Activated CD4-positive, CD25-positive, alpha-beta regulatory T cell treated with anti-CD3 and anti-CD28 coated beads, Interleukin-2, amount 50 U/mL, for 24 hours (primary cell): Measurements from ENCODE around the gene SGCE.
"Not testable (repeated sequence)": the region's sequence is repeated elsewhere in the genome, so short reads cannot be mapped to it uniquely, and the experiment has no call there.

Experiments used
- ATAC-seq, 2 donors: fragments of 150-1000 bp; cut with Tn5 transposase; one replicate each; pipeline ENCODE4 v1.10.0; 2021; ENCODE audit warnings: mild to moderate bottlenecking in 1 of 2, moderate library complexity in 1 of 2

Gene SGCE

DNA sequence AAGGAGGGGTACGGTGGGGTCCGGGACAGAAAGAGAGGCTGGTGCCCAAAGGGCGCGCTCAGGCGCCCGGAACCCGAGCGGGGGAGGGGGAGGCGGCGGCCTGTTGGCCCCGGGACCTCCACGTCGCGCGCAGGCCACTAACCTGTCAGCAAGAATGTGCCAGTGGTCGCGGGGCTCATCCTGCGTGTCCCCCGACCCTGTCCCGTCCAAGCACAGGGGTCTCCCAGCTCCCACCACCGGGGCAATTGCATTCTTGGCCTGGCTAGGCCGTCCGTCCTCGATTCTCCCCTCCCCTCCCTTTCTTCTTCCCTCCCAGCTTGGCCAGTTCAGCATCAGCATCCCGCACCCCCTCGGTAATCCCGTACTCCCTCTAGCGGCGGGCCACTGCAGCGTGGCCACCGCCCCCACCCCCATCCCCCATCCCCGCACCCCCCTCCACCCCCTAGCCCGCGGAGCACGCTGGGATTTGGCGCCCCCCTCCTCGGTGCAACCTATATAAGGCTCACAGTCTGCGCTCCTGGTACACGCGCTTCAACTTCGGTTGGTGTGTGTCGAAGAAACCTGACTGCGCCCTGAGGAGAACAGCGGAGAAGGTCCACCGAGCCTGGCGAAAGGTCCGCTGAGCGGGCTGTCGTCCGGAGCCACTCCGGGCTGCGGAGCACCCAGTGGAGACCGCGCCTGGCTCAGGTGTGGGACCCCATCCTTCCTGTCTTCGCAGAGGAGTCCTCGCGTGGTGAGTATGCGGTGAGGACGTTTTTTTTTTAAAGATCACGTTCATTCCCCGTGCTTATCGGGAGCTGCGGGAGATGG is at the start of gene SGCE:
Gene SGCE, minus strand, starts transcription at position 286 of the 810 bp plus-strand sequence. Its CDS starts 35 bp downstream, at position 251.
- no peak for ATAC-seq

GRCh38 chr7:94705155-94706021 is 49.5 kb upstream of the SGCE start:
- not testable (repeated sequence) for ATAC-seq

- no peak for ATAC-seq
Observed at GRCh38 chr7:94701555-94701973, 45.6 kb upstream of the SGCE start.

DNA sequence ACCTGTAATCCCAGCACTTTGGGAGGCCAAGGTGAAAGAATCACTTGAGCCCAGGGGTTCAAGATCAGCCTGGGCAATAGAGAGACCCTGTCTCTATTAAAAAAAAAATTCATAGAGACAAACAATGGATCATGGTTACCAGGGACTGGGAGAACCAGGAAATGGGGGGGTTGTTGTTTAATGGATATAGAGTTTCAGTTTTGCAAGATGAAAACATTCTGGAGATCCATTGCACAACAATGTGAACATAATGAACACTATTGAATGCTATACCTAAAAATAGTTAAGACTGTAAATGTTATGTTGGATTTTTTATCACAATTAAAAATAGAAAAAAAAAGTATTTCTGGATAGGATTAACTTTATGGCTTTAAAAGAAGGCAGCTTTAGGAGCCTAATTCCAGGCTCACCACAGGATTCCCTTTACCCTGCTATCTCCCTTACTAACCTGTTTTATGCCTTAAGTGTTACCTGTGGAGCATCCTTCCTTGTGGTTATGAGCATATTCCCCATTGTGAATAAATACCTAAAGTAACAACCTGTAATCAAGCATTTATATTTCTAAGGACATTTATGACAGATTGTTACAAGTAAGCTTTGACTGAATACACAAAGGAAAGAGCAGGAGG is 45.1 kb upstream of the SGCE start:
- ATAC-seq: no peak

- no peak for ATAC-seq
Observed at GRCh38 chr7:94698275-94698674, 42.3 kb upstream of the SGCE start.

DNA sequence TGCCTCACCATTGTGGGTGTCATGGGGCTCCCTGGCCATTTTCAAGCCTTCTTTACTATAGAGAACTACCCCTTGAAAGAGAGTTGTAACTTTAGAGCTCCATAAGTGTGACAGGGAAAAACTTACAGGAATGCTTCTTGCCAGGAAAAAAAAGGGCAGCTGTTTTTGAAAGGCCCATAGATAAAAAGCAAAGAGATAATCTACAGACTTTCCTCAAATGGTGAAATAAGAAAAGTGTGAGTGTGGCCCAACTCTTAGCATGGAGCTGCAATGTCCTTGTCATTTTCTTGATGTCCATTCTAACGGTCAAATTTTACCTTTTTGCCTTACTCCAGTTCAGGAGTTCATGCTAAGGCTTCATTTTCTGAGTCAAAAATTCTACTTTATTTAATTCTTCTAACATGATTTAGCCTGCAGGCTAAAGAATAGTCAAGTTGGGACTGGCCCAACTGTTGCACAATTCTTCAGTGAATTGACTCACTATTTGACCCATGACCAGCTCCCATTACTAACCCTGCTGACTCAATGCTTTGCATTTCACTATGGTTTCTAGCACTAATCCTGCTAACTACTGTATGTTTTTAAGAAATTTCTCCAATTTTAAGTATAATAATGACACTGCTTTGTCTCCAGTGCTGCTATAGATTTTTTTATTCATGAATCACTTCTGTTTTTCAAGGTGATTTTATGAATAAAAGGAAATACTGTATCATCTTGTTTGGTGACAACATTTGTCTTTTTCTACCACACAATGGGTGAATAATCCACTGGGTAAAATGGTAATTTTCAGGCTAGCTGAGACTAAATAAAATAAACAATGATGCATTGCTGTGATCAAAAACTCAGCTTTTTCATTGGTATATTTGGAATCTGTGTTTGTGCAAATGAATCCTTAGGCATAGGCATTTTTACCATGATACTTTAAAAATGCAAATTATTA is 41.4 kb upstream of the SGCE start:
- no peak for ATAC-seq

GRCh38 chr7:94687810-94688209 is 31.9 kb upstream of the SGCE start:
- ATAC-seq: no peak

DNA sequence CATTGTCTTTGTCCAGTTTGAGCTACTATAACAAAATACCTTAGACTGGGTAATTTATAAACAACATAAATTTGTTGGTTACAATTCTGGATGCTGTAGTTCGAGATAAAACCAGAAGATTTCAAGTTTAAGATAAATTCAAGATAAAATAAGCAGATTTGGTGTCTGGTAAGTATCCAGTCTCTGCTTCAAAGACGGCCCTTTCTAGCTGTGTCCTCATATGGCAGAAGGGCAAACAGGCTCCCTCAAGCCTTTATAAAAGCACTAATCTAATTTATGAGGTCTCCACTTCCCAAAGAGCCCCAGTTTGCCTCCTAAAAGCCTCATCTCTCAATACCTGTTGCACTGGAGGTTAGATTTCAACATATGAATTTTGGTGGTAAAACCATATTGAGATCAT is 31.1 kb upstream of the SGCE start:
- no peak for ATAC-seq

GRCh38 chr7:94683066-94683465 is 27.1 kb upstream of the SGCE start:
- ATAC-seq: no peak

GRCh38 chr7:94679358-94679757 is 23.4 kb upstream of the SGCE start:
- no peak for ATAC-seq

DNA sequence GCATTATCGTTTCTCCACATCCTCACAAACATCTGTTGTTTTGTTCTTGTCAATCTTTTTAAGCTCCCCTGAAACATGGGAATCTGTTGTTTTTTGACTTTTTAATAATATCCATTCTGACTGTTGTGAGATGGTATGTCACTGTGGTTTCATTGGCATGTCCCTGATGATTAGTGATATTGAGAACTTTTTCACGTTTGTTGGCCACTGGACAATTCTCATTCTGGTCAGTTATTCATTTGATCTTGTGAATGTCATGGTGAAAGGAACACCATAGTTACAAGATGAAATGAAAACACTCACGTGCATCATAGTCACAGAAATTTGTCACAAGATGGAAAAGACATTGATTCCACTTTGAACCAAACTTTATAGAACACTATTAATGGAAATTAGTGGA is 20.5 kb upstream of the SGCE start:
- no peak for ATAC-seq

- no peak for ATAC-seq
Observed at GRCh38 chr7:94675356-94675755, 19.4 kb upstream of the SGCE start.

GRCh38 chr7:94671444-94672235 is 15.7 kb upstream of the SGCE start:
- no peak for ATAC-seq

- no peak for ATAC-seq
Observed at GRCh38 chr7:94669773-94670495, 14.0 kb upstream of the SGCE start.

GRCh38 chr7:94666879-94667587 is 11.1 kb upstream of the SGCE start:
- no peak for ATAC-seq

GRCh38 chr7:94665426-94665825 is 9.5 kb upstream of the SGCE start:
- no peak for ATAC-seq

- ATAC-seq: no peak
Observed at GRCh38 chr7:94664023-94664422, 8.1 kb upstream of the SGCE start.

GRCh38 chr7:94662548-94662947 is 6.6 kb upstream of the SGCE start:
- no peak for ATAC-seq

DNA sequence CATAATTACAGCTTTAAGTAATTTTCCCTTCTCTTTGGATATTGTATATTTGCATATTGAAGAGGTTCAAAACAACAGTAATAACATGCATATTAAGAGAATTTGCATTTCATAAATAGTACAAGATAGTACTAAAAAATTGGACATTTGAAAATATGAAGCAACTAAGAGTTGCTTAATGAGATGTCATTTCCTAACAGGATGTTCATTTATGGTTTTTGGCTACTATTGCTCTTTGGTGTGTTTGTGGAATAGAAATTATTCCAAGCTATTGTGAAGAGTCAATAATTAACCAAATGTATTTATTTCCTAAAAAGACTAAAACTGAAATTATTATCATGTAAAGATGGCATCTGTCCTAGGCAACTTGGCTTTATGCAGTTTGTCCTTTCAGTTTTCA is 4.1 kb upstream of the SGCE start:
- ATAC-seq: no peak

DNA sequence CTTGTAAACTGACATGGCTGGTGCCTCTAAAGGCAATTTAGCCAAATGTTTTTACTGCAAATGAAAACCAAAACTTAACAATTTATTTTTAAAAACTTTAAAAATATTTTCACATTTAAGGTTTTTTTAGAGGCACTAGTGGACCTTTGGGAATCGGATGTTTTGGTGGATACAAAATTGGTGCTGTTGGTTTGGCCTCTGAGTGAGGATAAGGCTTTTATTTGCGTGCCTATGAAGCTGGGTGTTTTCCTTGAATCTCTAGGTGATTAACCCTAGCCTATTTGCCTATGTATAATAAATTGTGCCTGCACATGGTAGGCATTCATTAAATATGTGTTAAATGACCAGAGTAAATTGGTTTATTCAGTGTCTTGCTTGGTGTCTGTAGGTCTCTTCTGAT is 2.9 kb upstream of the SGCE start:
- ATAC-seq: no peak
